ENCODE results near the gene CUBN.

DNA sequence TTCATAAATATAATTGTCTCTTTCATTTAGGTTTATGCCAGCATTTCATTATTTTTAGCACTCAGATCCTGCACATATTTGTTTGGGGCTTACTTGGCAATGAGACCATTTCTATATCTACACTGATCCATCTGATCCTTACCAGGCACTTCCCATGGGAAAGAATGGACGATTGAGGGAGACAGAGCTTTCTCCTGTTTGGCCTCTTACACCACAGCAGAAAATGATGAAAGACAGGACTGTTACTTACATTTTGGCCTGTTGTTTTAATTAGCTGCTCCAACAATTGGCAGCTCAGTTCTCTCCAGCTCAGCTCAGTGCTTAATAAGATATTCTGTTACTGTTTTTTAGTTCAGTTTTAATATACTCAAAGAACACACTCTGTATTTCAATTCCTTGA, 234.8 kb downstream of the CUBN start:
- TF ChIP-seq CTCF (IDR thresholded peaks at IDR 0.05 in 4 of 5, conservative IDR thresholded peaks at IDR 0.05 in 1 of 5) (no peak), POLR2A (IDR thresholded peaks at IDR 0.05) (no peak)

All from gastrocnemius medialis (tissue), 4 donors.